GOT3 (cell line): ENCODE measurements around the gene LRRC43.
"Not testable (repeated sequence)": the region's sequence is repeated elsewhere in the genome, so short reads cannot be mapped to it uniquely, and the experiment has no call there.

Source experiments
- DNase-seq: peaks from one replicate; lab custom pipeline; 2025; ENCODE audit warnings: mixed read lengths; lab: John Stamatoyannopoulos, UW

LRRC43 gene

GRCh38 chr12:122192441-122192840 lies 9.5 kb downstream of the LRRC43 start:
- DNase-seq: no peak

GRCh38 chr12:122194804-122195203 lies 11.9 kb downstream of the LRRC43 start:
- no peak for DNase-seq

GRCh38 chr12:122195405-122195804 lies 12.5 kb downstream of the LRRC43 start:
- DNase-seq: no peak

- DNase-seq: no peak
These were observed 14.7 kb downstream of the LRRC43 start for GRCh38 chr12:122197612-122197966.

- DNase-seq: no peak
These were observed 16.8 kb downstream of the LRRC43 start for GRCh38 chr12:122199484-122200355.

DNA sequence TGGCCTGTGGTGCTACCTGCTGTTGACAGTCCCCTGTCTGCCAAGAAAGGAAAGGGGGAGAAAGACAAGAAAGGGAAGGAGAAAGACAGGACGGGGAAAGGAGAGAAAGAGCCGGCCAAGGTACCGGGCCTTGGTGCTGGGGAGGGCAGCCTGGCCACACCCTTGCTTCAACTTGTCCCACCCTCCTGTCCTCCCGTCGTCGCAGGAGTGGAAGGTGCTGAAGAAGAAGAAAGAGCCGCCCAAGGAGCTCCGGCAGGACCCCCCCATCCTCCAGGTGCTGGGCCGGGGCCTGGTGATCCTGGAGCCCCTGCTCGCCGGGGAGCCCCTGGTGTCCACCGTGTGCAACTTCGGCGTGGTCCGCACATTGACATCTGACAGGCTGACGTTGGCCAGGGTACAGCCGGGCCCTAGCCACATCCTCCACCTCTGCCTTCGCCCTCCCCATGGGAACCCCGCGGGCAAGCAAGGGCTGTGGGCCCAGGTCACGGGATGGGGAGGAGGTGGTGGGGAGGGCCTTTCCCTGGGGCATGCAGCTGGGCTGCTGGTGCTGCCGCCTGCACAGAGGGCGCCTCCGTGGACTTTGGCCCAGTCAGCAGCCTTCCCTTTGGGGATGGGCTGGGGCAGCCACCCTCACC lies 17.7 kb downstream of the LRRC43 start:
- DNase-seq: no peak

GRCh38 chr12:122201381-122201780 lies 18.5 kb downstream of the LRRC43 start:
- no peak for DNase-seq

DNA sequence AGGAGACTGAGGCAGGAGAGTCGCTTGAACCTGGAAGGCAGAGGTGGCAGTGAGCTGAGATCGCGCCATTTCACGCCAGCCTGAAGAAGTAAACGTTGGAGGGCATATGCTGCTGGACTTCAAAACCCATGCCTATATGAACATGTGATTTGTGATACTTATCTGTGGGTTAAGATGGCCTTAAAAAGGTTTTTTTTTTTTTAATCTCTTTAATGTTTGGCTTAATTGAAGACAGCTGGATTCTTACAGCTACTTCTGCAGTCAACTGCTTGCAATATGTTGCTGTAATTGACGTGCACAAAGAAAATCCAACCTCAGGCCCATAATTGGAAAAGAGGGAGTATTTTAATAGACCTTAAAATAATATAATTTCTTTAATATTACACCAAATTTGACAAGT lies 19.1 kb downstream of the LRRC43 start:
- DNase-seq: no peak

- DNase-seq: not testable (repeated sequence)
These were observed 19.9 kb downstream of the LRRC43 start for GRCh38 chr12:122202811-122203210.

GRCh38 chr12:122203301-122204166 lies 20.6 kb downstream of the LRRC43 start, which contains the start of gene B3GNT4:
Gene B3GNT4 (plus strand): TSS chr12:122203709. CDS start chr12:122204619, 910 bp downstream.
- DNase-seq: no peak

DNA sequence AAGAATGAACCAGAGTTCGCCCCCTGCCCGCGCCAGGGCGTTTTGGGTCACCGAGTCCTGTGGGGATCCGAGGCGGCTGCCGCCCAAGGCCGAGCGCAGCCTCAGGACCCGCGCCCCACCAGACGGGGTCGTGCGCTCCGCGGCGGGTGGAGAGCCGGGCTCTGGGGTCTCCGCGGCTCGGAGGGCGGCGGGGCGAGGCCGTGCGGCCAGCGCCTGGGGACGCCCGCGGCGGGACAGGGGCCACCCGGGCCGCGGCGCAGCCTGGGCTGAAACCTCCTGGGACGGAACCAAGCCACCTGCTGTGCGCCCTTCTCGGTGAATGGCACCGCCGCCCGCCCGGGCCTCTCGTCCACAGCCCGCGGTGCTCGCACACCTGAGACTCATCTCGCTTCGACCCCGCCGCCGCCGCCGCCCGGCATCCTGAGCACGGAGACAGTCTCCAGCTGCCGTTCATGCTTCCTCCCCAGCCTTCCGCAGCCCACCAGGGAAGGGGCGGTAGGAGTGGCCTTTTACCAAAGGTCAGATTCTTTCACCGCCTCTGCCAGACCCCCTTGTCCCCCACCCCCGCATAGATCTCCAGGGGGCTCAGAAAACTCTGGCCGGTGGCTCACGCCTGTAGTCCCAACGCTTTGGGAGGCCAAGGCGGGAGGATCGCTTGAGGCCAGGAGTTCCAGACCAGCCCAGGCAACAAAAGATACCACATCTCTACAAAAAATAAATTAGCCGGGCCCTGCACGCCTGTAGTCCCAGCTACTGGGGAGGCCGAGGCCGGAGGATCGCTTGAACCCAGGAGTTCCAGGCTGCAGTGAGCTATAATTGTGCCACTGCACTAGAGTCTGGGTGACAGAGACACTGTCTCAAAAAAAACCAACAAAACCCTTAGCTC lies 21.5 kb downstream of the LRRC43 start:
- no peak for DNase-seq

DNA sequence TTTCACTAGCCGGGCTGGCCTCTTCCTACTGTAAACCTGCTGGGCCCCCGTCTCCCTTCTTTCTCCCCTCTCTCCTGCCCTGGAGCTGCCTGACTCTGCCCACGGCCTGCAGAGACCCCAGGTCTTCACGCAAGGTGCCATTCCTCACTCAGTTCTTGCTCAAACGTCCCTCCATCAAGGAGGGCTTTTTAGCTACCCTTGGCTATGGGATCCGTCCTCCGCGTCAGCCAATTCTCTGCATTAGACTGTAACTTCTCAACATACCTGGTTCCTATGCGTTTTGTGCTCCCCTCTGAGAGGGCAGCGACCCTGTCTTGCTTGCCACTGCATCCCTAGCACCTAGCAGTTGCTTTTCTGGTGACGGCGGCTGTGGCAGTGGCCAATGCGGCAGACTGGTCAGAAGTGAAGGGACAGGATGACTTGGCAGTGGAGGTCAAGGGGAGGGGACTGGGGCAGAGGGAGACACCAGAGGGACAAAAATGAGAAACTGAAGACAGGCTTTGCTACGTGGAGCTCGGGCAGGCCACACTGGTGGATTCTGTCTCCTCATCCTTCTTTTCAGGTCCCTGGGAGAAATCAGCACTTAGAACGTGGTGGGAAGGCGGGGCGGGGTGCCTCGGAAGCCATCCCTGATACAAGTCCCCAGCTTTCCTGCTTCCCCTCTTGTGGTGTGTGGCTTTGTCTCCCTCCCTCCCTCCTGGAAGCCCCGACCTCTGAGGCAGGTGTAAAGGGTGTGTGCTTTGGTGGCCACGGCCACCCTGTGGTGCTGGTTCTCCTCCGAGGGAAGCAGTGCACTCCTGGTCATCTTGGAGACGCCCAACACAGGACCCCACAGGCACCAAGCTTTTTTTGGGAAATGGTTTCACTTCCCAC lies 22.4 kb downstream of the LRRC43 start:
- DNase-seq: no peak

- DNase-seq: no peak
These were observed 23.4 kb downstream of the LRRC43 start for GRCh38 chr12:122206111-122206881.

- no peak for DNase-seq
These were observed 24.1 kb downstream of the LRRC43 start for GRCh38 chr12:122206976-122207375.

DNA sequence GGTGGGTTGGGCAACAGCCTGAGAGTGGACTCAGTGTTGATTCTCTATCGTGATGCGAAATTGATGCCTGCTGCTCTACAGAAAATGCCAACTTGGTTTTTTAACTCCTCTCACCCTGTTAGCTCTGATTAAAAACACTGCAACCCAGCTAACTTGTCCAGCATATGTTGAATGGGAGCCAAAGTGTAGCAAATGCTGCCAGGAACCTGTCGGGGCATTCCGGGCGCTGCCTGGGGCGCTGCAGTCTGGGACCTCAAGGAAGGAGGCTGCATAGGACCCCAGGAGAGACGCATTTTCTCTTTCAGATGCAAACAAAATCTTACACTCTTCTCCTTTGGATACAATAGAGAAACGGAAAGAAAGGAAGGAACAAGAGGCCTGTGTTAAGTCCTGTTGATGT lies 24.5 kb downstream of the LRRC43 start:
- DNase-seq: no peak

- no peak for DNase-seq
These were observed 25.3 kb downstream of the LRRC43 start for GRCh38 chr12:122208073-122208820.

- no peak for DNase-seq
These were observed 32.8 kb downstream of the LRRC43 start for GRCh38 chr12:122215771-122216170.

DNA sequence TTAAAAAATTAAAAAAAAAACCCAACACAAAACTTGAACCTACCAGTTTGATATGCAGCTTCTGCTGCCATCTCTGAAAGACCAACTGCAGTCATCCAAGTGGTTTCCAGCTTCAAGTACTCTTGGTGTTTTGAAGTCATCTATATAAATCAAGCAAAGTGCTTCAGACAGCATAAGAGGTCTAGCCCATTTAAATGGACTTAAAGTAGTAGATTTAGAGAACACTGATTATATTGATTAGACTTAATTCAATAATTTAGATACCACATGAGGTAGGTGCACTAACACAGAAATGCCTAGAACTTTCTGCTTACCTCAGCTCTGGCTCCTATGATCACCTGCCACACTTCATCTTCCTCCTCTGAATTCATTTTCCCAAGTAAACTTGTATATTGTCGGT lies 33.5 kb downstream of the LRRC43 start:
- no peak for DNase-seq
